GM12878 (cell line): ENCODE measurements around the gene CXorf58. TPM values are rescaled to one million over a fixed set of nuclear protein-coding genes. Genes with fewer than 3 reads are reported as not detected.

ENCODE experiments used
- ATAC-seq: fragments of 200-7000 bp; cut with Tn5 transposase; 3 replicates; pipeline ENCODE4 v1.9.1; 2020; ENCODE audit warnings: mild to moderate bottlenecking, moderate library complexity
- BruUV-seq: library from RNA; stranded (reverse); fragments of 400-500 nt; replicated peaks from 2 replicates; lab custom pipeline; 2021; lab: Mats Ljungman, UMichigan
- CTCF ChIA-PET: fragments of 300-600 bp; sonication (Branson Sonifier 250); formaldehyde crosslinking; extraction: SDS; loops from one replicate; lab custom pipeline; 2021; ENCODE audit warnings: inconsistent platforms; lab: Yijun Ruan, JAX
- POLR2A ChIA-PET: fragments of 350-600 bp; formaldehyde crosslinking; extraction: SDS; loops from one replicate; lab custom pipeline; 2021; ENCODE audit warnings: inconsistent platforms; lab: Charles Lee
- RAD21 ChIA-PET: fragments of 300-600 bp; sonication (Branson Sonifier 250); formaldehyde crosslinking; loops from one replicate; lab custom pipeline; 2023; ENCODE audit warnings: antibody characterized with exemption; ENCODE audit not compliant: unreplicated experiment; lab: Charles Lee
- SMC1A ChIA-PET: fragments of 300-600 bp; sonication (Branson Sonifier 250); formaldehyde crosslinking; loops from one replicate; lab custom pipeline; 2023; ENCODE audit not compliant: unreplicated experiment, uncharacterized antibody; lab: Charles Lee
- DNase-seq: peaks from one replicate; pipeline ENCODE4 v3.0.0-alpha.2; 2011; ENCODE audit warnings: low read depth, low spot score
- FAIRE-seq: peaks from 3 replicates; lab custom pipeline; 2011; peaks lifted over from hg19 to GRCh38; lab: Jason Lieb, UNC
- H2AFZ ChIP-seq: 2 replicates; pipeline ENCODE4 v1.6.0; 2011; ENCODE audit warnings: low read depth, low read length, control low read depth; ENCODE audit not compliant: control insufficient read depth
- H3K27ac ChIP-seq: 2 replicates; pipeline ENCODE4 v1.5.1; 2011; ENCODE audit warnings: control low read depth; ENCODE audit not compliant: control insufficient read depth, insufficient read depth
- H3K27me3 ChIP-seq, 2 experiments: replicated peaks in 1 of 2; 2 replicates each; pipeline versions ENCODE4 v1.6.0 to v1.6.1; 2011; ENCODE audit warnings: low read length in 1 of 2; ENCODE audit not compliant: control insufficient read depth in 2 of 2, insufficient read depth in 2 of 2
- H3K36me3 ChIP-seq, 2 experiments: 2 replicates each; pipeline ENCODE4 v1.5.1; 2011; ENCODE audit warnings: low read length in 1 of 2; ENCODE audit not compliant: control insufficient read depth in 2 of 2, insufficient read depth in 2 of 2
- H3K4me1 ChIP-seq: 2 replicates; pipeline ENCODE4 v1.6.1; 2011; ENCODE audit warnings: mild to moderate bottlenecking, low read length, moderate library complexity, mixed read lengths; ENCODE audit not compliant: control insufficient read depth, insufficient read depth
- H3K4me2 ChIP-seq: 2 replicates; pipeline ENCODE4 v1.6.0; 2011; ENCODE audit warnings: control low read depth; ENCODE audit not compliant: control insufficient read depth, insufficient read depth
- H3K4me3 ChIP-seq: fragments of 200-600 bp; sonication (generic); 2 replicates; pipeline ENCODE4 v1.5.1; 2016
- H3K79me2 ChIP-seq: 2 replicates; pipeline ENCODE4 v1.6.0; 2011; ENCODE audit warnings: low read length; ENCODE audit not compliant: control insufficient read depth, insufficient read depth
- H3K9ac ChIP-seq: 2 replicates; pipeline ENCODE4 v1.8.0; 2011; ENCODE audit warnings: low read length, control low read depth, mixed read lengths; ENCODE audit not compliant: control insufficient read depth, insufficient read depth
- H3K9me3 ChIP-seq: replicated peaks from 3 replicates; pipeline ENCODE4 v1.5.1; 2011; ENCODE audit warnings: mild to moderate bottlenecking, low read length; ENCODE audit not compliant: control insufficient read depth, insufficient read depth
- H4K20me1 ChIP-seq: 2 replicates; pipeline ENCODE4 v1.6.0; 2011; ENCODE audit not compliant: control insufficient read depth, insufficient read depth
- ATF7 ChIP-seq: fragments of 450-650 bp; IDR thresholded peaks from 2 replicates; pipeline ENCODE4 v1.6.1; 2016; ENCODE audit warnings: low read depth, mild to moderate bottlenecking
- CBX3 ChIP-seq: fragments of 200-600 bp; sonication (generic); IDR thresholded peaks from 2 replicates; pipeline ENCODE4 v1.6.1; 2016; ENCODE audit warnings: low read depth, borderline replicate concordance
- CTCF ChIP-seq, 3 experiments: IDR thresholded peaks in 2 of 3; conservative IDR thresholded peaks in 1 of 3; 2 replicates each; pipeline ENCODE4 v1.5.1; 2011; ENCODE audit warnings: low read depth in 3 of 3, low read length in 3 of 3, mild to moderate bottlenecking in 3 of 3, control low read depth in 2 of 3, moderate library complexity in 2 of 3, inconsistent platforms in 1 of 3, mixed read lengths in 1 of 3; ENCODE audit not compliant: control insufficient read depth in 2 of 3, insufficient read depth in 1 of 3; ENCODE audit errors: extremely low read depth in 1 of 3
- IRF4 ChIP-seq: IDR thresholded peaks from 2 replicates; pipeline ENCODE4 v1.6.1; 2011; ENCODE audit warnings: low read depth, low read length
- JUNB ChIP-seq: IDR thresholded peaks from 2 replicates; pipeline ENCODE4 v1.6.1; 2016; ENCODE audit warnings: antibody characterized with exemption, mild to moderate bottlenecking
- SMAD5 ChIP-seq: IDR thresholded peaks from 2 replicates; pipeline ENCODE4 v1.6.1; 2016; ENCODE audit warnings: antibody characterized with exemption, low read depth
- SP1 ChIP-seq: IDR thresholded peaks from one replicate; pipeline ENCODE4 v1.6.1; 2011; ENCODE audit warnings: low read depth, low read length
- STAT1 ChIP-seq: fragments of 450-650 bp; conservative IDR thresholded peaks from 2 replicates; pipeline ENCODE4 v1.6.1; 2014; ENCODE audit warnings: antibody characterized with exemption, mild to moderate bottlenecking
- ZBED1 ChIP-seq: IDR thresholded peaks from 2 replicates; pipeline ENCODE4 v1.6.1; 2016; ENCODE audit warnings: borderline replicate concordance
- ZBTB40 ChIP-seq: fragments of 450-650 bp; IDR thresholded peaks from 2 replicates; pipeline ENCODE4 v1.6.1; 2016; ENCODE audit warnings: mild to moderate bottlenecking, moderate library complexity, borderline replicate concordance
- ZNF24 ChIP-seq: fragments of 450-650 bp; IDR thresholded peaks from 2 replicates; pipeline ENCODE4 v1.6.1; 2017; ENCODE audit warnings: antibody characterized with exemption, mild to moderate bottlenecking
- WGBS: methylation state at CpG from one replicate; pipeline ENCODE4 v1.1.6; 2016; ENCODE audit warnings: low lambda C conversion rate; ENCODE audit not compliant: insufficient replicate concordance, insufficient coverage; ENCODE audit errors: missing lambda C conversion rate; 5-methylcytosine and 5-hydroxymethylcytosine counted together
- in situ Hi-C: fragments of 300-500 bp; cut with MboI; formaldehyde crosslinking; loops from 9 replicates; pipeline ENCODE4 v1.14.3; 2018; ENCODE audit warnings: mixed read lengths
- intact Hi-C: fragments of 100-400 bp; cut with micrococcal nuclease; formaldehyde crosslinking; loops from one replicate; pipeline ENCODE4 v1.14.2; 2022; ENCODE audit not compliant: unreplicated experiment
- polyA plus RNA-seq, 11 experiments: library from polyadenylated mRNA; depleted of rRNA in 4 of 11; unstranded in 6 of 11; stranded (reverse) in 5 of 11; fragments of >200 nt; fragmentation: Nextera tagmentation in 4 of 11; fragmentation: Illumina TruSeq in 1 of 11; extraction: Ambion mirVana in 4 of 11; extraction: Trizol in 1 of 11; gene quantifications; 1 replicate in 1 of 11; 2 replicates in 10 of 11; pipeline versions ENCODE4 v1.2.1 to v1.2.3, GENCODE V29; 2011 to 2016; ENCODE audit warnings: inconsistent platforms in 2 of 11, missing spikeins in 2 of 11, low read depth in 1 of 11
- total RNA-seq, 4 experiments: library from RNA; depleted of rRNA in 3 of 4; stranded (reverse); fragments of >200 nt in 3 of 4; fragmentation: Illumina TruSeq in 1 of 4; extraction: Trizol in 1 of 4; gene quantifications; 2 replicates each; pipeline versions ENCODE4 v1.2.1 to v1.2.3, GENCODE V29; 2013 to 2021
- TF ChIP-seq, protein P1 (sequence below): IDR thresholded peaks from 2 replicates; pipeline ENCODE4 v1.6.1; 2011; ENCODE audit warnings: low read depth, low read length, improper control_type of control experiment, borderline replicate concordance

CXorf58 gene
- total and polyA plus RNA-seq, 10 of the 15 experiments (the other 5 are each of a cell fraction or from before 2014, with no cell fraction given) = 0.10 to 0.24 (median 0.13) TPM; not detected in 5

DNA sequence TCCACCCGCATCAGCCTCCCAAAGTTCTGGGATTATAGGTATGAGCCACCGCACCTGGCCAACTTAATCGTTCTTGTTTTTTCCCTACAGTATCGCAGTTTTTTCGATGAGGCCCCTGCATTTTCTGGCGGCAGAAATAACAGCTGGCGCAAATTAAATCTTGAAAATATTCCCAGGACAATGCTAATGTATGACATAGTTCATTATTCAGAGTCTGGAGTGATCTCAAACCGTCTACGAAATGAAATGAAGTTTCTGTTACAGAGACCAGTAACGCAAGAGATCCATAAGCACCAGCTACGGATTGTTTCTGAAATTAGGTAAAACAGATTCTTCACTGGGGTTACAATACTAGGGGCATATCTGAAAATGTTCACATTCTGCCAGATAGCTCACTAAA lies 27.3 kb downstream of the CXorf58 start:
- in situ Hi-C loops (no loop called here), intact Hi-C loops (no loop called here)
- DNase-seq = no peak
- Histone ChIP-seq H3K27me3 (no peaks in the 10 kb centered on the region), H3K4me3 (no peak overlapping the region), H4K20me1 (no peaks in the 10 kb centered on the region), H3K79me2 (no peaks in the 10 kb centered on the region), H3K4me2 (no peak overlapping the region), H3K27ac (no peak overlapping the region), H3K9ac (no peak overlapping the region), H3K4me1 (no peaks in the 10 kb centered on the region; the same call in 1 of the 2 replicates), H3K9me3 (no peaks in the 10 kb centered on the region), H3K36me3 (no peaks in the 10 kb centered on the region), H2AFZ (no peak overlapping the region)
- RAD21 ChIA-PET = no interaction called here
- POLR2A ChIA-PET = interaction anchor here (0.7 kb wide), 1 partner anchor 76 kb away, joined by 4 read pairs; no protein-coding TSS in a partner anchor
- BruUV-seq = no TSS peak
- 84% methylated on average over 11 of the region's 11 CpGs for WGBS
- SMC1A ChIA-PET = no interaction called here
- TF ChIP-seq SMAD5 (no peak), CBX3 (no peak), JUNB (no peak), ZNF24 (no peak), CTCF (IDR thresholded peaks at IDR 0.05 in 2 of 3, conservative IDR thresholded peaks at IDR 0.05 in 1 of 3; ENCODE audit: control insufficient read depth in 2 of 3, extremely low read depth in 1 of 3, insufficient read depth in 1 of 3, low read depth in 3 of 3, low read length in 3 of 3) (no peak), SP1 (no peak), ZBTB40 (no peak), STAT1 (no peak), IRF4 (no peak), ATF7 (no peak), ZBED1 (no peak)
- TF ChIP-seq, protein P1, sequence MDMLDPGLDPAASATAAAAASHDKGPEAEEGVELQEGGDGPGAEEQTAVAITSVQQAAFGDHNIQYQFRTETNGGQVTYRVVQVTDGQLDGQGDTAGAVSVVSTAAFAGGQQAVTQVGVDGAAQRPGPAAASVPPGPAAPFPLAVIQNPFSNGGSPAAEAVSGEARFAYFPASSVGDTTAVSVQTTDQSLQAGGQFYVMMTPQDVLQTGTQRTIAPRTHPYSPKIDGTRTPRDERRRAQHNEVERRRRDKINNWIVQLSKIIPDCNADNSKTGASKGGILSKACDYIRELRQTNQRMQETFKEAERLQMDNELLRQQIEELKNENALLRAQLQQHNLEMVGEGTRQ = no peak
- CTCF ChIA-PET = no interaction called here
- ATAC-seq = no peak
- no peak for FAIRE-seq
